LNCAP (cell line): ENCODE results near the gene TMEM198.

Experiments used
- TF ChIP-seq, protein P1 (sequence below): fragments of 450-650 bp; IDR thresholded peaks from 2 replicates; pipeline ENCODE4 v1.5.1; 2017; ENCODE audit warnings: mild to moderate bottlenecking

TMEM198 gene

DNA sequence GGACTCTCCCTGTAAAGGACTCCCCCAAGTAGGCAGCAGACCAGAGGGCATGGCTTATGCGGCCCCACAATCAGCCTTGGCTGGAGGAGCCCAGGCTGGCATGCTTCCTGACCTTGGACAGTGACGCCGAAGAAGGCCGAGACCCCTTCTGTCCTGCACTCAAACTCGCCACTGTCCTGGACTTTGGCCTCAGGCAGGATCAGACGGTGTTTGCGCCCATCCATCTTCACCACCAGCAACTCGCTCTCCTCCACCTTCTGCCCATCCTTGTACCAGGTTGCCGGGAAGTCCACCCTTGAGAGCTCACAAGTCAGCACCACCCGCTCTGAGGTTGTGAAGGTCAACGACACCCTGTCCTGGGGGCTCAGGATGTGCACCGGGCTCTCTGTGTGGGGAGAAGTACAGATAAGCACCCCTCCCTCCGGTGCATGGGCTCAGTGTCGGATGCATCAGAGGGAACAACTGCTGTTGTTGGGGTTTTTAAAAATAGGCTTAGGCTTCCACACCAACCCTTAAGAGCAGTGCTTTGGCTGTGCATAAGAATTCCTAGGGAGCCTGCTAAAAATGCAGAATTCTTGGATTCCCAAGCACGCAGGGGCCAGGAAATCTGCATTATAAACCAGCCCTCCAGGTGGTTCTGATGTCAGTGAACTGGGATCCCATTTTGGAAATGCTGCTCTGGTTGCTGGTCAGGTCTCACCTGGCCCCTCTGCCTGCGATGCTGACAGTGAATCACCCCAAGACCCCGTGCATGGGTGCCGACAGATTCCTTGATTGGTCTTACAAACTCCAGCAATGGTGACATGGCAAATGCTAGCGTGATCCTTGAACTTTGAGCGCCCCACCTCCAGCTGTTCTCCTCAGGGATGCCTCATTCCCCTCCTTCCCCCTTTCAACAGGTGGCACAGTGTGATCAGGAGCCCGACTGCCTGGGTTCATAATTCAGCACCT is 21.6 kb downstream of the TMEM198 start:
- TF ChIP-seq, protein P1, sequence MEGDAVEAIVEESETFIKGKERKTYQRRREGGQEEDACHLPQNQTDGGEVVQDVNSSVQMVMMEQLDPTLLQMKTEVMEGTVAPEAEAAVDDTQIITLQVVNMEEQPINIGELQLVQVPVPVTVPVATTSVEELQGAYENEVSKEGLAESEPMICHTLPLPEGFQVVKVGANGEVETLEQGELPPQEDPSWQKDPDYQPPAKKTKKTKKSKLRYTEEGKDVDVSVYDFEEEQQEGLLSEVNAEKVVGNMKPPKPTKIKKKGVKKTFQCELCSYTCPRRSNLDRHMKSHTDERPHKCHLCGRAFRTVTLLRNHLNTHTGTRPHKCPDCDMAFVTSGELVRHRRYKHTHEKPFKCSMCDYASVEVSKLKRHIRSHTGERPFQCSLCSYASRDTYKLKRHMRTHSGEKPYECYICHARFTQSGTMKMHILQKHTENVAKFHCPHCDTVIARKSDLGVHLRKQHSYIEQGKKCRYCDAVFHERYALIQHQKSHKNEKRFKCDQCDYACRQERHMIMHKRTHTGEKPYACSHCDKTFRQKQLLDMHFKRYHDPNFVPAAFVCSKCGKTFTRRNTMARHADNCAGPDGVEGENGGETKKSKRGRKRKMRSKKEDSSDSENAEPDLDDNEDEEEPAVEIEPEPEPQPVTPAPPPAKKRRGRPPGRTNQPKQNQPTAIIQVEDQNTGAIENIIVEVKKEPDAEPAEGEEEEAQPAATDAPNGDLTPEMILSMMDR, result no peak

DNA sequence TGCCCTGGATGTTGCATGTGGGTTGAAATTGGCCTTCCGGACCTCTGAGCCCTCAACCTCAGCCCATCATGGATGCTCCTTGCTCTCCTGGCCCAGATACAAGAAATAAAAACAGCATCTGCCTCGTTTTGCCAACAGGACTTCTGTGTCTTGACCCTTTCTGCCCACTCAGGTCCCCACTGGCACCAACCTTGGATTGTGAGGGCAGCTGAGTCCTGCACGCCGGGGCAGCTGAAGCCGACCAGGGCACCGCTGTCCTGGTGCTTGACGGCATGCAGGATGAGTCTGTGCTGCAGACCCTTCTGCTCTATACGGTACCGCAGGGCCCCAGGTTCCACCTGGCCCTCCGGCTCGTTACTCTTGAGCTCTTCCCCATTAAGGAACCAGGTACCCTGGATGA is 22.8 kb downstream of the TMEM198 start:
- TF ChIP-seq, protein P1, result no peak

DNA sequence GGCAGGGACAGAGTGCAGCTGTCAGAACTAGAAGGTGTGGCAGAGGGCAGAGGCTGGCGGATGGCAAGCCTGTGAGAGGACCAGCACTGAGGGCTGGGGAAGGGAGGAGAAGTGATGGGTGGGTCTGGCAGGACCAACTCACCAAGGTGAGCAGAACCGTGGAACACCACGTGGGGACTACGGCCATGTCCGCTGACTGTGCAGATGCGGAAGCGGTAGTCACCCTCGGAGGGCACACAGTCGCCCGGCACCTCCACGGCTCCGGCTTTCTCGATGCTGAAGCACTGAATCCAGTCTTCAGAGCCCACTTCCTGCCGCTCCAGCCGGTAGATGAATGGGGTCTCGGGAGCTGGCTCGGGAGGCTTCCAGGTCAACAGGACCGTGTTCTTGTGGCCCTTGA is 23.3 kb downstream of the TMEM198 start:
- TF ChIP-seq, protein P1, result no peak

DNA sequence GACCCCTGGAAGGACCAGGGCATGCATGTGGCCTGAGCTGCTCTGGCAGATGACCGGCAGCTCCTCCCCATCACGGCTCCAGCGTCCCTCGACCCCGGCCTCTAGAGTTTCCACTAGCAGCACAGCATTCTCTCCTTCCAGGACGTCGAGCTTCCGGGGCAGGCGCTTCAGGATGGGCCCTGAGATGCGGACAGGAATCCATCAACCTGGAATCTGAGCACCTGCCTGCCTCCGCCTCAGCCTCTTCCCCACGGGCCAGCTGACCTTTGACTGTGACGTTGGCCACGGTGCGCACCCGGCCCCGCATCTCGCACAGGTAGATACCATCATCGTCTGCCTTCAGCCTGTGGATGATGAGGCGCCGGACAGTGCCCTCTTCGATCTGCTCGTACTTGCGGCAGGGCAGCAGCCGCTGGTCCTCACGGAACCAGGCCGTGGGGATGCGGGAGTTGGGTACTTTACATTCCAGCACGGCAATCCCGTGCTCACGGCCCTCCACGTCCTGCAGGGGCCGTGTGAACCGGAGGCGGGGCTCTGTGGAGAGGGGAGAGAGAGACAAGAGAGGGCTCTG is 24.0 kb downstream of the TMEM198 start:
- TF ChIP-seq, protein P1, result no peak

DNA sequence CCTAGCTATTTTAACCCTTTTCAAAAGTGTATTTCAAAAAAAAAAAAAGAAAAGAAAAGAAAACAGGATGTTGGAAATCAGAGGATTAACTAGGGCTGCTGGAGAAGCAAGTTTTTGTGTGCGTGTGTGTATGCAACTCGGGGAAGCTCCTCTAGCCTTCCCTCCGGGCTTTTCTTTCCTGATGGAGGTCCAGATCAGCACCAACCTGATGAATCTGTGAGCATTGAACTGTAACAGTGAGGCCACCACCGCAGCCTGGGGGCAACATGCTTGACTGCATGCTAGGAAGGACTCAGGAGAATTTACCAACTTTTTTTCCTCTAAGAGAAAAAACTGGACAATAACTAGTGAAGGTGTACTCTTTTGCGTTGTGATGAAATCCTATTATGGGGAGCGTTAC is 25.2 kb downstream of the TMEM198 start:
- TF ChIP-seq, protein P1, result no peak

DNA sequence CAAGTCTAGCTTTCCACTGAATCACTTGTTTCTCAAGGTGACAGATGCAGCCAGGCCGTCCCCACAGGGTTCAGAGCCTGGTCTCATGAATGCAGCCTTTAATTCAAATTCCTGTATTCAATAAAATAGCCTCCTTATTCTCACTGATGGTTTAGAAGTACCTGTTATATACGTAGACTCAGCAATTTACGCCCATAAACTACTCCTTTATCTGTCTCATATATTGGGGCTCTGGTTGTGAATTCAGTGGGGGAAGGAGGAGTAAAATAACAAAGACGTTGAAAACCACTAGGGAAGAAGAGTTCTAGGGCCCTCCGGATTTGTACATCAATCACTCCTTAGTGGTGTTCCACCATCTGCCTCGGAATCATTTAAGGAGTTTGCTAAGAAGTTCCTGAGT is 25.8 kb downstream of the TMEM198 start:
- TF ChIP-seq, protein P1, result no peak

DNA sequence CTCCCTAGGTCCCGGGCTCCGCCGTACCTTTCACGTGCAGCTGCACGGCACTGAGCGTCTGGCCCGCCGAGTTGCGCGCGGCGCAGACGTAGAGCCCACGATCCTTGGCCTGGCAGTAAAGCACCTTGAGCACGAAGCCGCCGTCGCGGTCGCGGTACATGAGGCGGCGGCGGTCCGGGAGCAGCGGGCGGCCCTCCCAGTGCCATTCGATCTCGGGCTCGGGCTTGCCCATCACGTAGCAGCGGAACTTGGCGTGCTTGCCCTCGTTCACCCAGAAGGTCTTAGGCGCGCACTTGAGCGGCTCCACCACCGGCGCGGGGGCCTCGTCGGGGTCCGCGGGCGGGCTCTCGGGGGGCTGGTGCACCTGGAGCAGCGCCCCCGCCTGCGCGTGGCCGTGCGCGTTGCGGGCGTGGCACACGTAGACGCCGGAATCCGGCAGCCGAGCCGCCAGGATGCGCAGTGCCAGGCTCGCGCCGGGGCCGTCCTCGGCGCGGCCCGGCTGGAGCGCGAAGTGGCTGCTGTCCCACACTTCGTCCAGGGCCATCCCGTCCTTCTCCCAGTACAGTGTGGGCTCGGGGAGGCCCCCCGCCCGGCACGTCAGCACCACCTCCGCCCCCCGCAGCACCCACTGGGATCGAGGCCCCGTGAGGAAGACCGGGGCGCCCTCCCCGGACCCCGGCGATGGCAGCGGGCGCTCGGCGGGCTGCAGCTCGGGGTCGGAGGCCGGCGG is 26.5 kb downstream of the TMEM198 start:
- TF ChIP-seq, protein P1, result no peak
